GM12801 (cell line): ENCODE data around the gene RIPPLY1.

Source experiments
- TF ChIP-seq, protein P1 (sequence below): IDR thresholded peaks from one replicate; pipeline ENCODE4 v1.5.1; 2011; ENCODE audit warnings: control low read depth; ENCODE audit not compliant: insufficient read length; ENCODE audit errors: extremely low read depth

RIPPLY1 gene

DNA sequence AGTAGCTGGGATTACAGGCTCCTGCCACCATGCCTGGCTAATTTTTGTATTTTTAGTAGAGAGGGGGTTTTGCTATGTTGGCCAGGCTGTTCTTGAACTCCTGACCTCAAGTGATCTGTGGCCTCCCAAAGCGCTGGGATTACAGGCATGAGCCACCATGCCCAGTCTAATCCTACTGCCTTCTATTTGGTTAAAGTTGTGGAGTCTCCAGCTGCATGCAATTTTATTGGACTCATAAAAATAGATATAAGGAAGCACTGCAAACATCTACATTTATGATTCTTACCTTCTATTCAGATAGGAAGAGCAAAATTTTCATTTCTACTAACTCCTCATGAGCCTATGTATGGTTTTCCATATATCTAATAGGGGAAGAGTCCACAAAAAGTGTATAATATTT lies 13.7 kb downstream of the RIPPLY1 start:
- TF ChIP-seq, protein P1, sequence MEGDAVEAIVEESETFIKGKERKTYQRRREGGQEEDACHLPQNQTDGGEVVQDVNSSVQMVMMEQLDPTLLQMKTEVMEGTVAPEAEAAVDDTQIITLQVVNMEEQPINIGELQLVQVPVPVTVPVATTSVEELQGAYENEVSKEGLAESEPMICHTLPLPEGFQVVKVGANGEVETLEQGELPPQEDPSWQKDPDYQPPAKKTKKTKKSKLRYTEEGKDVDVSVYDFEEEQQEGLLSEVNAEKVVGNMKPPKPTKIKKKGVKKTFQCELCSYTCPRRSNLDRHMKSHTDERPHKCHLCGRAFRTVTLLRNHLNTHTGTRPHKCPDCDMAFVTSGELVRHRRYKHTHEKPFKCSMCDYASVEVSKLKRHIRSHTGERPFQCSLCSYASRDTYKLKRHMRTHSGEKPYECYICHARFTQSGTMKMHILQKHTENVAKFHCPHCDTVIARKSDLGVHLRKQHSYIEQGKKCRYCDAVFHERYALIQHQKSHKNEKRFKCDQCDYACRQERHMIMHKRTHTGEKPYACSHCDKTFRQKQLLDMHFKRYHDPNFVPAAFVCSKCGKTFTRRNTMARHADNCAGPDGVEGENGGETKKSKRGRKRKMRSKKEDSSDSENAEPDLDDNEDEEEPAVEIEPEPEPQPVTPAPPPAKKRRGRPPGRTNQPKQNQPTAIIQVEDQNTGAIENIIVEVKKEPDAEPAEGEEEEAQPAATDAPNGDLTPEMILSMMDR, result no peak

DNA sequence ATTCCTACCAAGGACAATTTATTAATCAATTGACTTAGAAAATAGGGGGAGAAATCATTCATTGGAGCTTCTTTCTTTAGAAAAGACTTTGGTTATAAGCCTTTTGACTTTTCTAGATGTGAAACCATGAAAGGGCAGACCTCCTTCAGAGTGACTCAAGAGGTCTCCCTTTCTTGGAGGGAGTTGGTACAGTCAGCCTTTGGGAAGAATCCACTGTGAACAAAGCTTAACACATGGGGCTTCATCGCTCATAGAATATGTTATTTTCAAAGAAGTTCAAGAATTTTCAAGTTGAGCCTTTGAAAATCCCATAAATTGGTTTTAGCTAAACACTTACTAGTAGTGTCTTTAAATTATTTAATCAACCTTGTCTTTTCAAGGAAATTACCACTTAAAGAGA lies 28.0 kb downstream of the RIPPLY1 start:
- TF ChIP-seq, protein P1, result no peak

DNA sequence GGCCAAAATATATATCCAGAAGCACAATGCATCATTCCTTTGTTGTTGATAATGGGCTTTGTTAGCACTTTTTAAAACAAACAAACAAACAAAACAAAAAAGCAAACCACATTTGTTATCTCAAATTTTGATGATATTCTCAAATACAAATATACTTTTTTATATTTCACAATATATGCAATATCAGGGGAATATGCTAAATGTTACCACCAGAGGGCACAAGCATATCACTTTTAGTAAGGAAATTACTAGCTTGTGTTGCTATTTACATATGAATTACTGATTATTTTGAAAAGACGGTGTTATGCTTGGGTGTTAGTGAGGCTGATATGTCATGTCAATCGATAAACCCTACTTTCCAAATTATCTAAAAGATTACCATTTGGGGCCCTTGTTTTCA lies 29.1 kb downstream of the RIPPLY1 start:
- TF ChIP-seq, protein P1, result no peak

DNA sequence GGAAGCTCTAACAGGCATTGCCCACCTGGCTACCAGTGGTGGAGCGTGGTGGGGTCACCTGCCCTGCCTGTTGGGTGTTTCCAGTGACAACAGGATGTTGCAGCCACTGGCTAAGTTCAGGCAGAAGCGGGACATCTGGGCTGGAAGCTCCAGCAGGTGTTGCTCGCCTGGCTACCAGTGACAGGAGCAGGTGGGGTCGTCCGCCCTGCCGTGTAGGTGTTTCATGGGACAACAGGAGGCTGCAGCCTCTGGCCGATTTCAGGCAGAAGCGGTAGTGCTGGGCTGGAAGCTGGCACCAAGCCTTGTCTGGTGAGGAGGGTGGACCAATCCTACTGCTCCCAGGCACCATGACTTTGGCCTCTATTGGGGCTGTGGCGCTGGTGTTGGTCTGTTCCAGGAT lies 39.4 kb downstream of the RIPPLY1 start:
- TF ChIP-seq, protein P1, result no peak

DNA sequence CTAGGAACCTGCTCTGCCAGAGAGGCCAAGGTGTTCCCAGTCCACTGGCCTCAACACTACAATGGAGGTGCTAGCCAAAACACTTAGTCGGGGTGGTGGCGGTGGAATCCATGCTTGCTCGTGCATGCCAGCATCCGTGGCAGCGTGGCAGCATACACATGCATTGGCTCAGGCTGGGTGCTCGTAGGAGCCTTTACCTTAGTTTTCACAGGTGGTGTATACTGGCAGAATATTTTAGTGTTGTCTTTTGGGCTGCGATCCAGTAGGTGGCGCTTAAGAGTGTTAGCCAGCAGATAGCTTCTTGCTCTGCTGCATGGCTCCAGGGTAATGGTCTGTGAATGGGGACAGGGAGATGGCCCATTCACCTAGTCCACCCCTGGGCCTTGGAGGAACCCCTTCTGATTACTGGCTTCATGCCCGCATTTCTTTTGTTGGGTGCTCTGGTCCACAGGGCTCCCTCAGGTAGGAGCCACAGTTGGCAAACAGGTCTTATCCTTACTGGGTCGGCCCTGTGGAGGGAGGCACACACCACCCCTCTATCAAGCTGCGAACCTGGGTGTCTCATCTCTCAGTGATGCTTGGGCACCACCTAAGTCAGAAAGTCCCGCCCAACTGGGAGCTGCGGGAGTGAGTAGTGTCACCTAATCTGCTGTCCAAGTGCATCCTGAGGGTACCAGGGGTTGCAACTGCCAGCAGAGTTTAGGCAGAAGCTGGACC lies 40.0 kb downstream of the RIPPLY1 start:
- TF ChIP-seq, protein P1, result no peak
